ENCODE data around the gene LRRC26. TPM values are rescaled to one million over a fixed set of nuclear protein-coding genes. Genes with fewer than 3 reads are reported as not detected.

The LRRC26 gene, protein sequence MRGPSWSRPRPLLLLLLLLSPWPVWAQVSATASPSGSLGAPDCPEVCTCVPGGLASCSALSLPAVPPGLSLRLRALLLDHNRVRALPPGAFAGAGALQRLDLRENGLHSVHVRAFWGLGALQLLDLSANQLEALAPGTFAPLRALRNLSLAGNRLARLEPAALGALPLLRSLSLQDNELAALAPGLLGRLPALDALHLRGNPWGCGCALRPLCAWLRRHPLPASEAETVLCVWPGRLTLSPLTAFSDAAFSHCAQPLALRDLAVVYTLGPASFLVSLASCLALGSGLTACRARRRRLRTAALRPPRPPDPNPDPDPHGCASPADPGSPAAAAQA
- not detected in 2 replicates for total RNA-seq (2014; rRNA removed; shearing (Covaris generic))

DNA sequence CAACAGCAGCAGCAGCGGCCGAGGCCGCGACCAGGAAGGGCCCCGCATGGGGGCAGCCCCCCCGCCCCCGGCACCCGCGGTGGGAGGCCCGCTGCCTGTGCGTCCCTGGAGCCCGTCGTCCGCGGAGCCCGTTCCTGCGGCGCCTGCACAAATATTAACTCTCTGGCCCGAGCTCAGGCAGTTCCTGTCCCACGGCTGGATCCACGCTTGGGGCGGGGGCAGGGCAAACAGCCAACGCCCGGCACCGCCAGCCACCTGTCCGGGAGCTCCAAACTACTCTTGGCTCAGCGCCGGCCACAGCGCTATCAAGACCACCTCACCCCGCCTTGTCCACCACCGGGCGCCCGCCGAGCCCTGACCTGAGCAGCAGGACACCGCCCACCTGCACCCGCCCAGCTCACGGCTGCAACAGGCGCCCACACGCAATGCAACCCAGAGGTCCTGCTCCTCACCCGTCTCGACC lies at the start of gene LRRC26:
Gene LRRC26 (minus strand): TSS at position 156 of the 463 bp plus-strand sequence. CDS start 108 bp downstream, at position 48.
- DNase-seq (ENCODE audit: low read depth): no peak

DNA sequence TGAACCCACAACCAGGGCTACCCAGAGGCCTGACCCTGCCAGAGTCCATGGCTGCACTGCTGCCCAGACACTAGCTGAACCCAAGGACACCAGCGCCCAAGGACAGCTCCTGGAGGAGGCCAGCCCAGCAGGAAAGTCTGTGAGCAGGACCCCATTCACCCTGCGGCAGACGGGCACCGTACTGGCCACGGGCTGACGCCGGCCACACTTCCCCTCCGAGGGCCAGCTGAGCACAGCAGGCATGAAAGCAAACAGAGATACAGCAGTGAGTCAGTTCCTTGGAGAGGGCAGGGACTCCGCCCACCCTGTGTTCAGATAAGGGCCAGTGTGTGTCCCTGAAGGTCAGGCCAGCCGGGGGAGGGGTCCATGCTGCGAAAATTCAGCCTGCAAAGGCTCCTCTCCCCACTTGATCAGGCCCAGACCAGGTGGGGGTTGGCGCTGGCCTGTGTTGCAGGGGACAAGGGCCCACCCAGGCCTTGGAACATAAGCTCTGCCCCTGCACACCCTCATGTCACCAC lies 49.0 kb upstream of the LRRC26 start:
- DNase-seq (ENCODE audit: low read depth): peak; percentile 59

DNA sequence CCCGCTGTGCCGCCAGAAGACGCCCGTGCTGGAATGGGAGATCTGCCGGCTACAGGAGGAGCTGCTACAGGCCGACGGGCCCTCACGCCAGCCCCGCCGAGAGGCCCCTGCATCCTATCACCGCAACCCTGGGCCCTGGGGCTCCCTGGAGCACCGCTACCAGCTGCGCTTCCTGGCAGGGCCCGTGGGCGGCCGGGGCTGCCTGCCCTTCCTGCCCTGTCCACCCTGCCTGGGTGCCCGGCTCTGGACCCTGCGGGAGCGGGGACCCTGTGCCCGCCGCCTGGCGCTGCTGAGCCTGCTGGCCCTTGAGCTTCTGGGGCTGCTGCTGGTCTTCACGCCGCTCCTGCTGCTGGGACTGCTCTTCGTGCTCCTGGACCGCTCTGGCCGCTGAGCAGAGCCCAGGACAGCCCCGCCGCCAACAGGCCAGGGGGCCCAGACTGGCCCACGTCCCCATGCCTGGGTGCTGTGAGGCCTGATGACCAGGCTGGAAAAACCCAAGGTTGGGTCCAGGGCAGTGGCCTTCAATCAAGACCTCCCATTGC lies 48.4 kb upstream of the LRRC26 start:
- DNase-seq (ENCODE audit: low read depth): no peak

DNA sequence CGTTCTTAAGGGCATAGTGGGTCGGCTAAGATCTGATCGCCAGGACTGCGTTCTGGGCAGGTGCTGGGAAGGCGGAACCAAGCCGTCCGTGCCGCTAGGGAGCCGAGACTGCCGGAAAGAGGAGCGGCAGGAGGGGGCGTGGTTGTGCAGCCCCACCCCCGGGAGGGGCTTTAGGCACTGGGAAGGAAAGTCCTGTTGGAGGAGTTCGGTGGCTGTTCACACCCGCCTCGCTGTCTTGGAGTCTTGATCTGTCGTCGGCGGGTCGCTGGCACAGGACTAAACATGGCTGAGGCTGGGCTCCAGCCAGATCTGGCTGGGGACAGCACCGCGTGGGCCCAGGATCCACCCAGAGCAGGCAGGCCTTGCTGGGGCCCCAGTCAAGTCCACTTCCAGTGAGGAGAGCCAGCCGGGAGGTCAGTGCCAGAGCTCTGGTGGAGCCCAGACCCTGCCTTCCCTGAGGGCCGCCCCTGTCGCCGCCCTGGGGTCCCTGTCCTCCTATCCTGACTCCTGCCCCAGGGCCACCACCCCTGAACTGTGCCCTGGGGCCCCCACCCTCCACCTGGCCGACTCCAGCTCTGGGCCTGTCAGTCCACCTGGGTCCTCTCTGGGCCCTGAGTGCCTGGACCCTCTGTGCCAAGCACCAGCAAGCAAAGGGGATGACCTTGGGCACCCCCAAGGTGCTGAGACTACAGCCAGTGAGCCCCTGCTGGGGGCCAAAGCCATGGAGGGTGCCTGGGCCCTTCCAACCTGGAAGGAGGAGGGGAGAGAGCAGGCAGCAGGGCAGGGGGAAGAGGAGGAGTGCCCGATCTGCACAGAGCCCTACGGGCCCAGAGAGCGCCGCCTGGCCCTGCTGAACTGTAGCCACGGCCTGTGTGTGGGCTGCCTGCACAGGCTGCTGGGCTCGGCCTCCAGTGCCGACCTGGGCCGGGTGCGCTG lies 47.7 kb upstream of the LRRC26 start:
- no peak for DNase-seq (ENCODE audit: low read depth)

DNA sequence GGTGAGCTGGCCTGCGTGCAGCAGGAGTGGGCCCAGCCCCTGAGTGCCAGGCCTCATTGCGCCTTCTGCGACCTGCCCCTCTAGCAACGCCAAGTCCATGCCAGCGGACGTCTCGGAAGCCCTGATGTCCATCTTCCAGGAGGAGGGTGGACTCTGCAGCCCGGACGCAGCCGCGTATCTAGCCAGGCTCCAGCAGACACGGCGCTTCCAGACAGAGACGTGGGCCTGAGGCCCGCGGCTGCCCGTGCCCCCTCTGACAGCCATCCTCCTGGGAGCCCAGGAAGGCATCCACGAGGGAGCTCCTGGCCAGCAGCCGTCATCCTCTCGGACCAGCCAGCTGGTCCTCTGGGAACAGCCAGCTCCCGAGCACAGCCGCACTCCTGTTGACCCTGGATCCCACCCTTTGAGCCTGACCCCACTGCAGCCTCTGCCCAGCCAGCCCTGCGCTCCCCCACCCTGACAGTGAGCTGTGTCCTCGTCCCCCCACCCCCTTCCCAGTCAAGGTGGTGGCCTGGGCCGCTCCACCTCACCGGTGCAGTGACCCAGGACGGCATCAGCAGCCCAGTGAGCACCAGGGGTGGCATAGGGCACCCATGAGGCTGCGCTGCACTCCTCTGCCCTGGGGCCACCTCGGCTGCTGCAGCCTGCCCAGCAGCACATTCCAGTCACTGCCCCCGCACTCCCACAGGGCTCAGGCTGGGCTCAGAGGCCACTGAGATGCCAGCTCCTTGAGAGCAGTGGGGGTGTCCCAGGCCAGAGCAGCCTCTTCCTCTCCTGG lies 46.5 kb upstream of the LRRC26 start:
- DNase-seq (ENCODE audit: low read depth): no peak

DNA sequence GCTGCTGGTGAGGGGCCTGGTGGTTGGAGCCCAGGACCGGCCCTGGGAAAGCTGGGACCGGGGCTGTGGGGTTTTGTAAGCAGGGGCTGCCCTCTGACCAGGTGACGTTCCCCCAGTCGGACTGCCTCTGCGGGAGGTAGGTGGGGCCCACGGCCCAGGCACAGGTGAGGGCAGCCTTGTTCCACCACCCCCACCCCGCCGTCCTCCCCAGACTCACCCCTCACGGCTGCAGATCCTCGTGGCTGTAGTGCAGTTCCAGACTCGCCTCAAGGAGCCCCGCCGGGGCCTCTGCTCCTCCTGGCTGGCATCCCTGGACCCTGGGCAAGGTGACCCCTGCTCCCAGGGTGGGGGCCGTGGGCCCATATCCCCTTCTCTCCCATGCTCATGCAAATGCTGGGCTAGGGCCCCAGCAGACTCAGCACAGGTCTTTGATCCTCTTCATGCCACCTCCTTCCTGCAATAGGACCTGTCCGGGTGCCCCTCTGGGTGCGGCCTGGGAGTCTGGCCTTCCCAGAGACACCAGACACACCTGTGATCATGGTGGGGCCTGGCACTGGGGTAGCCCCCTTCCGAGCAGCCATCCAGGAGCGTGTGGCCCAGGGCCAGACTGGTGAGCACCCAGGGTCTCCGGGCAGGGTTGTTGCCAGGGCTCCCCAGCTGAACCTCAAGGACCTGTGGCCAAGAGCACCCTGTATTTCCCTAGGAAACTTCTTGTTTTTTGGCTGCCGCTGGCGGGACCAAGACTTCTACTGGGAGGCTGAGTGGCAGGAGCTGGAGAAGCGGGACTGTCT lies 45.5 kb upstream of the LRRC26 start:
- DNase-seq (ENCODE audit: low read depth): no peak

DNA sequence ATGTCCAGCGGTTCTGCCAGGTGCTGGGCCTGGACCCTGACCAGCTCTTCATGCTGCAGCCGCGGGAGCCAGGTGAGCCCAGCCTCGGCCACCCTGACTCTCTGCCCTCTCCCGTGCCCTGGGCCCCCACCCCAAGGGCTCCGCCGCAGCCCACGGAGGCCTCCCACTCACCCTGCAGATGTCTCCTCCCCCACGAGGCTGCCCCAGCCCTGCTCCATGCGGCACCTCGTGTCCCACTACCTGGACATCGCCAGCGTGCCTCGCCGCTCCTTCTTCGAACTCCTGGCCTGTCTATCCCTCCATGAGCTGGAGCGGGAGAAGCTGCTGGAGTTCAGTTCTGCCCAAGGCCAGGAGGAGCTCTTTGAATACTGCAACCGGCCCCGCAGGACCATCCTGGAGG lies 44.8 kb upstream of the LRRC26 start:
- no peak for DNase-seq (ENCODE audit: low read depth)

DNA sequence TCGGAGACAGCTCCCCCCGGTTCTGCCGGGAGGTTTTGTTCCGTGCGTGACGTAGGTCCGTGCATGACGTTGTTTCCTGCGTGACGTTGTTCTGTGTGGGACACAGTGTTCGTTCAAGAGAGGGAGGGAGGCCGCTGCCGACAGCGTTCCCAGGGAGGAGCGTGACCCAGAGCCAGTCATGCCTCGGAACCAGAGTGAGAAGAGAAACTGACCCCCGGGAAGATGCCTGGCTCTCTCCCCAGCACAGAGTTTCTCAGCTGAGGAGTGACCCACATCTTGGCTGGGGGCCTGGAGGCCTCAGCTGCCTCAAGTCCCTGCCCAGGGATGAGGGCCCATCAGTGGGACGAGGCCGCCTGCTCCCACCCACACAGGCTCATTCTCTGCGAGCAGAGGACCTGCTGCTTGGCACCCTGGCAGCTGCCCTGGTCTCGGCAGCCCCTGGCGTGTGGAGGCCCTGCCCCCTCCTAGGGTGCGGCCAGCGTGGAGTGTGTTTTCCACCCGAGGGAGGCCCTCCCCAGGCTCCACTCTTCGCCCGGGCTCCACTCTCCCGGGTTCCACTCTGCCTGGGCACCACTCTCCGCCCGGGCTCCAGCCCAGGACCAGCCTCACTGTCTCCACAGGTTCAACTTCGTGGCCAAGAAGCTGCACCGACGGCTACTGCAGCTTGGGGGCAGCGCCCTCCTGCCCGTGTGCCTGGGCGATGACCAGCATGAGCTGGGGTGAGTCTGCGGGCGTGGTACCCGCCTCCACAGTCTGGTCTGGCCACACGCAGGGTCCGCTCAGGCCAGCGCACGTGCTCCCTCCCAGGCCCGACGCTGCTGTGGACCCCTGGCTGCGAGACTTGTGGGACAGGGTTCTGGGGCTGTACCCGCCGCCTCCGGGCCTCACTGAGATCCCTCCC lies 43.6 kb upstream of the LRRC26 start:
- no peak for DNase-seq (ENCODE audit: low read depth)

DNA sequence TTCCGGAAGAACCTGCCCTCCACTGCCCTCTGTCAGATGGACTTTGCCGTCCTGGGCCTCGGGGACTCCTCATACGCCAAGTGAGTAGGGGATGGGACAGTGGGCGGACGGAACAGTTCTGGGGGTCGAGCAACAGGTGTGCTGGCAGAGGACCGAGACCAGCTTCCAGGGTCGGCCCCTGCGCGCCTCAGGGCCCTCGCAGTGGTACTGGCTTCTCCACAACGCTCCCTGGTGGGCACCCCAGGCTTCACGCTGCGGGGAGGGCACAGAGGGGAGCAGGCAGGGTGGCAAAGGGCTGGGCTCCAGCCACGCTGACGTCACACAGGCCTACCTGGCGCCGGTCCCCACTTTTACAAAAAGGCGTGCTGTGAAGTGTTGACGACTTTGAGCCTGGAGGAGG lies 42.7 kb upstream of the LRRC26 start:
- no peak for DNase-seq (ENCODE audit: low read depth)

DNA sequence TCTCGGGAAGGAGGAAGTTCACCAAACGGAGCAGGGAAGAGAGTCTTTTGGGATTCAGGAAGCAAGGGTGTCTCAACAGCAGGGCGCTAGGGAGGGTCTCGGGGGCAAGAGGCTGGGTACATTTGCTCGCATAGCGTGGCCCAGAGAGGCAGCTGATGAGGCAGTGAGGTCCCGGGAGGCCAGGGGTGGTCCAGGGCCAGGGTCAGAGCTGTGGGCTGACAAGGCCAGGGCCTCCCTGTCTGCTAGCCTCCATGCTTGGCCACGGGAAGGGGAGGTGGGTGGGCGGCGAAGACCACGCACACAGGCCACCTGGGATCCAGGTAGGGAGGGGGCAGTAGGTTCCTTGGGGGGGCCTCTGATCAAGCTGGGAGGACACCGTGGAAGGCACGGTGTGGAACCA lies 41.7 kb upstream of the LRRC26 start:
- no peak for DNase-seq (ENCODE audit: low read depth)

DNA sequence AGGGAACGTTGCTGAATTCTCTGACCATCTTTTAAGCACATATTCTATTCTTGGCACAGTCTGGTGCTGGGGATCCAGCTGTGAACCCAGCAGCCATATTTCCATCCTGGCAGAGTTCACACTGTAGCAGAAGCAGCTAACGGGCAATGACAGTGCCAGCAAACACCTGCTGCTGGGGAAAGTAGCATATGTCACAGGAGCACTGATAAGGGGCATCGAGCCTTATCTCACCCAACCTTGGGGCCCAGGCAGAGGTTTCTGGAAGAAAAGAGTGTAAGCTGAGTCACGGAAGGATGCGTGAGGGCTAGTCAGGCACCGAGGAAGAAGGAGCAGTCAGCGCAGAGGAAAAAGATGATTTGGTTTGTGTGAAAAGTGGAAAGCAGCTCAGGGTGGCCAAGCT lies 36.8 kb upstream of the LRRC26 start:
- no peak for DNase-seq (ENCODE audit: low read depth)

DNA sequence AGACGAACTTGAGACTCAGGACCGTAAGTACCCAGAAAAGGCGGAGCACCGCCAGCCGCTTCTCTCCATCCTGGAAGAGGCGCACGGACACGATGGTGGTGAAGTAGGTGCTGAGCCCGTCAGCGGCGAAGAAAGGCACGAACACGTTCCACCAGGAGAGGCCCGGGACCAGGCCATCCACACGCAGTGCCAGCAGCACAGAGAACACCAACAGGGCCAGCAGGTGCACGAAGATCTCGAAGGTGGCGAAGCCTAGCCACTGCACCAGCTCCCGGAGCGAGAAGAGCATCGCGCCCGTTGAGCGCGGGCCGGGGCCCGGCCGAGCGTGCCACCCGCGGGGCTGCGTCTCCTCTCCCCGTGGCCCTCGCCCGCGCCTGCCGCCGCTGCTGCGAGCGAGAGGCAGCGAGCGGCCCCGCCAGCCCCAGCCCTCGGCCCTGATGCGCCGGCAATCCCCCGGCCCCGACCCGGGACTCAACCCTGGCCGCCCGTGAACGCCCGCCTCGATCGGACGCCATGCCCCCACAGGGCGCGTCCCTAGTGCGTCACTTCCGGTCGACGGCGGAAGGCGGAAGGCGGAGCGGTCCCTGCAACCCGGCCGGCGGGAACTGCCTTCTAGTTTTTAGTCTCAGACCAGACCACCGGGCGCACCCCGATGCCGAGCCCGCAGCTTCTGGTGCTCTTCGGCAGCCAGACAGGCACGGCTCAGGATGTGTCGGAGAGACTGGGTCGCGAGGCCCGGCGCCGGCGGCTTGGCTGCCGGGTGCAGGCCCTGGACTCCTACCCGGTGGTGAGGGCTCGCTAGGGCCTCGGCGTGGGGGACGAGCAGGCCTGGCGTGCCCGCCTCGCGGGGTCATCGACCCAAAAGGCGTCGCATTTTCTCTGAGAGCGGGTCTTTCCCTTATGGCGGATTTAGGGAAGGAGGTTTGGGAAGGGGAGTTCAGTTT lies 35.5 kb upstream of the LRRC26 start, which contains the start of the genes NDOR1 and TMEM203:
Gene NDOR1 (plus strand): TSS at position 575 of the 944 bp plus-strand sequence. CDS start 78 bp downstream, at position 653.
Gene TMEM203 (minus strand): TSS at position 523 of the 944 bp plus-strand sequence. CDS start 234 bp downstream, at position 289.
- peak; percentile 84 for DNase-seq (ENCODE audit: low read depth)

DNA sequence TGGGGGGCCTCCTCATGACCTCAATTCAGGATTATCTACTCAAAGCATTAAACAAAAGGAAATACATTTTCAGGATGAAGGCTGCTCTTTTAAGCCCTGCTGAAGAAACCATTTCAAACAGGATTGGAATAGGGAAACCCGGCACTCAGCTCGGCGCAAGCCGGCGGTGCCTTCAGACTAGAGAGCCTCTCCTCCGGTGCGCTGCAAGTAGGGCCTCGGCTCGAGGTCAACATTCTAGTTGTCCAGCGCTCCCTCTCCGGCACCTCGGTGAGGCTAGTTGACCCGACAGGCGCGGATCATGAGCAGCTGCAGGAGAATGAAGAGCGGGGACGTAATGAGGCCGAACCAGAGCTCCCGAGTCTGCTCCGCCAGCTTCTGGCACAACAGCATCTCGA lies 34.9 kb upstream of the LRRC26 start:
- DNase-seq (ENCODE audit: low read depth): no peak

DNA sequence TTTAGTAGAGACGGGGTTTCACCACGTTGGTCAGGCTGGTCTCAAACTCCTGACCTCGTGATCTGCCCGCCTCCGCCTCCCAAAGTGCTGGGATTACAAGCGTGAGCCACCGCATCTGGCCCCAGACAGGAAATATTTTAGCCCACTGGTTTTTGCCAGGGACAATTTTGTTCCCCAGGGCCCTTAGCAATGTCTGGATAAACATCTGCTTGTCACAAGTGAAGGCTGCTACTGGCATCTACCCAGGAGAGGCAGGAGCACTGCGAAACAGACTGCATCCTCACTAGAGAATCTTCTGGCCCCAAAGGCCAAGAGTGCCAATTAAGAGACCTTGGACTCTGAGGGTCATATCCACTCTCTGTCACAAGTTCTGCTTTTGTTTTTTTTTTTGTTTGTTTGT lies 33.1 kb upstream of the LRRC26 start:
- no peak for DNase-seq (ENCODE audit: low read depth)

DNA sequence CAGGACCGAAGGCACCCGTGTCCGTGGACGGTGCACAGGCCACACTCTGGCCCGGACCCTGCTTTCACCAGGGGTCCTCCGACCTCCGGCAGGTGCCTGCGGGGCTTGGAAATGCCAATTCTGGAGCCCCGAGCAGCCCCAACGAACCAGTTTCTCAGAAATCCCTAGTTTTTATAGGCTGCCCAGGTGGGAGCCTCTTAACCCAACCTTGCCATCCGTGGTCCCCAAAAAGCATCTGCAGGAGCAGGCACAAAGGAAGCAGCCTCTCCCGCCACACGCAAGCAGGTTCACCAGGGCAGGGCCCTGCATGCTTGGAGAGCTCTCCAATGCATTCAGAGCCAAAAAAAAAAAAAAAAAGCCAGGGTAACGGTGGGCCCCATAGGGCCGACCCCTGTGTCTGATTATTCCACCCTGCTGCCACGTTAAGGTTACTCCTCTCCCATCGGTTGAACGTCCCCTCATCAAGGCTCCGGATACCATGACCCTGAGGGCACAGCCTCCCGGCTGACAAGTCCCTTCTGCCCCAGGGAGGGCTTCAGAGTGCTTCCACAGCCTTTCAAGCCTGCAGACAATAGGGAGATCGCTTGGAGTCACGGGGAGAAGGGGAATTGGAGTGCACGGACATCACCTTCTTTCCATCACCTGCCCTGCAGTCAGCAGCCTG lies 31.5 kb upstream of the LRRC26 start:
- no peak for DNase-seq (ENCODE audit: low read depth)

DNA sequence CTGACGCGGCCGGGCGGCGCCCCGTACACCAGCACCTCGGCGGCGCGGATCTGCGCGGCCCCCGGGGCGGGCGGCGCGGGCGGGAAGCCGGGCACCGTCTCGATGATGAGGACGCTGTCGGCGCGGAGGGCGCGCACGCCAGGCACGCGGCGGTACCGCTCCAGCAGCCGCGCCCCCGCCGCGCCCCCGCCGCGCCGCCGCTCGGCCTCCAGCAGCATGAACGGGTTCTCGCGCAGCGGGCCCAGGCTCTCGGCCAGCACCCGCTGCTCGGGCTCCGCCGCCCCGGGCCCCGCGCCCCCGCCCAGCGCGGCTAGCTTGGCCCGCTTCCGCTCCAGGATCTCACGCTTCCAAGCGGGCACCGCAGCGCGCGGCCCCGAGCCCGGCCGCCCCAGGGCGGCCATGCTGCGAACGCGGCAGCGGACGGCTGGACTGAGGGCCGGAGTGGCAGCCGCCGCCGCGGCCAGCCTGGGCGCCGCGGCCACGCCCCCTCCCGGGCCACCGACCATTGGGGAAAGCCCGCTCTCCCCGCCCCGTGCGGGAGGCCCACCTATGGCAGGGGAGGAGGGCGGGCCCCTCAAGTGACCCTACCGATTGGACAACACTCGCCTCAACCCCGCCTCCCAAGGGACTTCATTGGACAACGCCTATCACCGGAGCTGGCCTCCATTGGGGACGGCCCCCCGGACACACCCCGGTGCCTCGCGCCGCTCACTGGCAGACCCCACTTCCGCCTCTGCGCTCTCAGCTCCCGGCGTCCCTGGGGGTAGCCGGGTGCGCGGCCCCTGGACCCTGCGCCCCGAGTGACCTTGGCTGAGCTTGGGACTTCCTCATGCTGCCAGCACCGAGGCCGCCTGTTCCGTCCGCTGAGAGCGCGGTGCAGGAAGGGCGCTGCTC lies 30.7 kb upstream of the LRRC26 start, which contains the start of gene TPRN:
Gene TPRN (minus strand): TSS at position 431 of the 894 bp plus-strand sequence. CDS start 30 bp downstream, at position 401.
- peak; percentile 99 for DNase-seq (ENCODE audit: low read depth)

All from M059J (cell line).